Activated CD4-positive, alpha-beta T cell treated with anti-CD3 and anti-CD28 coated beads for 48 hours (primary cell): ENCODE data around the gene FTL.
A peak's percentile ranks its signal among the peaks of the same experiment; 100 is the strongest.

Source experiments
- DNase-seq: peaks from one replicate; pipeline ENCODE4 v3.0.0-alpha.2; 2020

FTL gene

GRCh38 chr19:48946463-48947257 lies 18.4 kb upstream of the FTL start:
- no peak for DNase-seq

GRCh38 chr19:48947258-48947542 lies 17.9 kb upstream of the FTL start:
- no peak for DNase-seq

- no peak for DNase-seq
These were observed 14.9 kb upstream of the FTL start for GRCh38 chr19:48950159-48950558.

GRCh38 chr19:48950830-48951519 lies 14.1 kb upstream of the FTL start:
- DNase-seq, result no peak

- no peak for DNase-seq
These were observed 12.0 kb upstream of the FTL start for GRCh38 chr19:48953141-48953540.

- no peak for DNase-seq
These were observed 11.0 kb upstream of the FTL start for GRCh38 chr19:48953990-48954594.

- peak; percentile 98 for DNase-seq
These were observed 10.4 kb upstream of the FTL start, which contains the start of gene BAX for GRCh38 chr19:48954595-48955307. TSS of gene BAX (plus strand) at chr19:48954875. CDS start at chr19:48954929, 54 bp downstream.

- no peak for DNase-seq
These were observed 9.7 kb upstream of the FTL start for GRCh38 chr19:48955308-48955958.

GRCh38 chr19:48958006-48958405 lies 7.1 kb upstream of the FTL start:
- DNase-seq, result no peak

GRCh38 chr19:48959341-48960239 lies 5.5 kb upstream of the FTL start:
- no peak for DNase-seq

- DNase-seq, result no peak
These were observed 4.0 kb upstream of the FTL start for GRCh38 chr19:48961051-48961649.

- no peak for DNase-seq
These were observed 3.5 kb upstream of the FTL start for GRCh38 chr19:48961673-48962028.

- peak; percentile 37 for DNase-seq
These were observed 2.9 kb upstream of the FTL start for GRCh38 chr19:48962029-48962848.

GRCh38 chr19:48962849-48963165 lies 2.3 kb upstream of the FTL start:
- no peak for DNase-seq

GRCh38 chr19:48963371-48964204 lies 1.5 kb upstream of the FTL start:
- peak; percentile 81 for DNase-seq

GRCh38 chr19:48964205-48965039 lies 687 bp upstream of the FTL start:
- DNase-seq, result peak; percentile 15

GRCh38 chr19:48965806-48966540 lies 864 bp downstream of the FTL start:
- peak; percentile 94 for DNase-seq
